ENCODE results near the gene TULP1.
"Not testable (repeated sequence)": the region's sequence is repeated elsewhere in the genome, so short reads cannot be mapped to it uniquely, and the experiment has no call there.

Gene TULP1

GRCh38 chr6:35519313-35520015 lies 6.8 kb upstream of the TULP1 start:
- Histone ChIP-seq H3K27me3 (ENCODE audit: insufficient read depth, low read length, poor library complexity, severe bottlenecking) (no peaks in the 10 kb centered on the region), H3K4me1 (ENCODE audit: insufficient read depth, low read length, poor library complexity, severe bottlenecking) (no peaks in the 10 kb centered on the region), H3K9me2 (replicated peaks; ENCODE audit: low read depth, low read length) (no peaks in the 10 kb centered on the region), H3K9ac (ENCODE audit: low read depth, low read length, poor library complexity, severe bottlenecking) (no peak overlapping the region), H2AFZ (ENCODE audit: low read length) (no peak overlapping the region), H3K4me3 (ENCODE audit: low read length, poor library complexity, severe bottlenecking) (no peak overlapping the region), H3K79me2 (ENCODE audit: insufficient read depth, low read length) (no peaks in the 10 kb centered on the region), H3K36me3 (ENCODE audit: insufficient read depth, low read length) (no peaks in the 10 kb centered on the region), H4K20me1 (ENCODE audit: insufficient read depth, low read length, poor library complexity, severe bottlenecking) (no peaks in the 10 kb centered on the region), H3F3A (ENCODE audit: low read depth) (no peaks in the 10 kb centered on the region), H3K4me2 (ENCODE audit: low read depth, low read length, poor library complexity, severe bottlenecking) (no peak overlapping the region), H3K9me3 (ENCODE audit: insufficient read depth, low read depth, low read length) (no peaks in the 10 kb centered on the region)
- TF ChIP-seq CTCF (conservative IDR thresholded peaks at IDR 0.05; ENCODE audit: low read length): no peak
- no peak for TF ChIP-seq EZH2phosphoT487 (IDR thresholded peaks at IDR 0.05; ENCODE audit: borderline replicate concordance)

DNA sequence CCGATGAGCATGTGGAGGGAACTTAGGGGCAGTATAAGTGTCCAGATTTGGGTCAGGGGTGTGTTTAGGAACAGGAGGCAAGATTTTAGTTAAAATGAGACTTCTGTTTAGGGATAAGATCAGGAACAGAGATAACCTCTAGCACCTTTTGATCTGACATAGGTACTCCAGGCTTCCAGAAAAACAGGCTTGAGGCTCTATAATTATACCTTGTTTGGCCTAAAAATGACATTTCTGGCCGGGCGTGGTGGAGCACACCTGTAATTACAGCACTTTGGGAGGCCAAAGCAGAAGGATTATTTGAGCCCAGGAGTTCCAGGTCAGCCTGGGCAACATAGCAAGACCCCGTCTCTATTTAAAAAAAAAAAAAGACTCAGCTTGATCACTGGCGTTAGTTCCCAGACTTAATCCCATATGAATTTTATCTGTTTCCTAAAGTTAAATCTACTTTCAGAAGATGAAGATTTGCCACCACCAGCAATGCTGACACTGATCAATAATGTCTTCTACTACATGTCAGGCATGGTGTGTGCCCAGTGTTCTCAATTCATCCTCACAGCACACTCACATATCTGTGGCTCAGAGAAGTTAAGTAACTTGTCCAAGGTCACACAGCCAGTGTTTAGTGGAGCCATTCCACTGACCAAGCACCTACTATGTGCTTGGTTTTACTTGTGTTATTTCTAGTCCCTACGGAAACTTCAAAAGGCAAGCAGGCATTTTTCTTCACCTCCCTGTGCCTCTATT lies 6.0 kb upstream of the TULP1 start:
- no peaks in the 10 kb centered on the region for H3K9me3 ChIP-seq (ENCODE audit: insufficient read depth, low read depth, low read length)
- no peak overlapping the region for H3K4me2 ChIP-seq (ENCODE audit: low read depth, low read length, poor library complexity, severe bottlenecking)
- no peak overlapping the region for H3K9ac ChIP-seq (ENCODE audit: low read depth, low read length, poor library complexity, severe bottlenecking)
- no peaks in the 10 kb centered on the region for H3F3A ChIP-seq (ENCODE audit: low read depth)
- no peaks in the 10 kb centered on the region for H3K79me2 ChIP-seq (ENCODE audit: insufficient read depth, low read length)
- H3K4me1 ChIP-seq (ENCODE audit: insufficient read depth, low read length, poor library complexity, severe bottlenecking): no peaks in the 10 kb centered on the region
- TF ChIP-seq CTCF (conservative IDR thresholded peaks at IDR 0.05; ENCODE audit: low read length) (no peak), EZH2phosphoT487 (IDR thresholded peaks at IDR 0.05; ENCODE audit: borderline replicate concordance) (no peak)
- no peaks in the 10 kb centered on the region for H3K36me3 ChIP-seq (ENCODE audit: insufficient read depth, low read length)
- H2AFZ ChIP-seq (ENCODE audit: low read length): no peak overlapping the region
- no peaks in the 10 kb centered on the region for H3K27me3 ChIP-seq (ENCODE audit: insufficient read depth, low read length, poor library complexity, severe bottlenecking)
- no peaks in the 10 kb centered on the region for H3K9me2 ChIP-seq (replicated peaks; ENCODE audit: low read depth, low read length)
- no peaks in the 10 kb centered on the region for H4K20me1 ChIP-seq (ENCODE audit: insufficient read depth, low read length, poor library complexity, severe bottlenecking)
- H3K4me3 ChIP-seq (ENCODE audit: low read length, poor library complexity, severe bottlenecking): no peak overlapping the region

GRCh38 chr6:35517978-35518377 lies 5.3 kb upstream of the TULP1 start:
- not testable (repeated sequence) for H3K4me2 ChIP-seq (ENCODE audit: low read depth, low read length, poor library complexity, severe bottlenecking); H3K36me3 ChIP-seq (ENCODE audit: insufficient read depth, low read length); H2AFZ ChIP-seq (ENCODE audit: low read length); H3K9me3 ChIP-seq (ENCODE audit: insufficient read depth, low read depth, low read length); H3K9me2 ChIP-seq (replicated peaks; ENCODE audit: low read depth, low read length); H3K9ac ChIP-seq (ENCODE audit: low read depth, low read length, poor library complexity, severe bottlenecking); H3K4me1 ChIP-seq (ENCODE audit: insufficient read depth, low read length, poor library complexity, severe bottlenecking); H3K4me3 ChIP-seq (ENCODE audit: low read length, poor library complexity, severe bottlenecking); H3K27me3 ChIP-seq (ENCODE audit: insufficient read depth, low read length, poor library complexity, severe bottlenecking); H4K20me1 ChIP-seq (ENCODE audit: insufficient read depth, low read length, poor library complexity, severe bottlenecking); H3K79me2 ChIP-seq (ENCODE audit: insufficient read depth, low read length); H3F3A ChIP-seq (ENCODE audit: low read depth)

Measured in Loucy (cell line).